Hepatocyte (in vitro differentiated cells): Measurements from ENCODE around the gene C1QTNF4. TPM values are rescaled to one million over a fixed set of nuclear protein-coding genes. Genes with fewer than 3 reads are reported as not detected.

Experiments used
- DNase-seq: peaks from one replicate; pipeline ENCODE4 v3.0.0-alpha.2; 2016; ENCODE audit warnings: low spot score
- H2AFZ ChIP-seq: fragments of 200-600 bp; sonication (generic); 2 replicates; pipeline ENCODE4 v1.6.0; 2016; ENCODE audit warnings: antibody characterized with exemption, mild to moderate bottlenecking
- H3K27ac ChIP-seq: fragments of 200-600 bp; sonication (generic); 2 replicates; pipeline ENCODE4 v1.5.1; 2016; ENCODE audit warnings: mild to moderate bottlenecking
- H3K27me3 ChIP-seq: fragments of 200-600 bp; sonication (generic); 2 replicates; pipeline ENCODE4 v1.6.1; 2016
- H3K36me3 ChIP-seq: fragments of 200-600 bp; sonication (generic); replicated peaks from 2 replicates; pipeline ENCODE4 v1.5.1; 2016; ENCODE audit warnings: low read depth; ENCODE audit not compliant: insufficient read depth
- H3K4me1 ChIP-seq: fragments of 200-600 bp; sonication (generic); 2 replicates; pipeline ENCODE4 v1.5.1; 2016; ENCODE audit warnings: mild to moderate bottlenecking, moderate library complexity; ENCODE audit not compliant: insufficient read depth
- H3K4me2 ChIP-seq: fragments of 200-600 bp; sonication (generic); 2 replicates; pipeline ENCODE4 v1.6.0; 2016
- H3K4me3 ChIP-seq: fragments of 200-600 bp; sonication (generic); 2 replicates; pipeline ENCODE4 v1.5.1; 2016; ENCODE audit warnings: mild to moderate bottlenecking
- H3K79me2 ChIP-seq: fragments of 200-600 bp; sonication (generic); 2 replicates; pipeline ENCODE4 v1.6.0; 2017; ENCODE audit warnings: mild to moderate bottlenecking
- H3K9me2 ChIP-seq: fragments of 200-600 bp; sonication (generic); replicated peaks from 2 replicates; pipeline ENCODE4 v1.6.0; 2017; ENCODE audit warnings: mild to moderate bottlenecking; ENCODE audit not compliant: insufficient read depth
- H3K9me3 ChIP-seq: fragments of 200-600 bp; sonication (generic); 2 replicates; pipeline ENCODE4 v1.5.1; 2016; ENCODE audit warnings: low read depth, mild to moderate bottlenecking
- H4K20me1 ChIP-seq: fragments of 200-600 bp; sonication (generic); 2 replicates; pipeline ENCODE4 v1.6.0; 2016; ENCODE audit warnings: mild to moderate bottlenecking; ENCODE audit not compliant: insufficient read depth, poor library complexity, severe bottlenecking
- EZH2 ChIP-seq: fragments of 200-600 bp; sonication (generic); IDR thresholded peaks from 2 replicates; pipeline ENCODE4 v1.6.1; 2016; ENCODE audit warnings: antibody characterized with exemption, mild to moderate bottlenecking, borderline replicate concordance
- EZH2phosphoT487 ChIP-seq: fragments of 200-600 bp; sonication (generic); IDR thresholded peaks from one replicate; pipeline ENCODE4 v1.6.1; 2018; ENCODE audit warnings: antibody characterized with exemption, mild to moderate bottlenecking, low read depth, moderate library complexity; ENCODE audit not compliant: unreplicated experiment, severe bottlenecking
- WGBS: methylation state at CpG from one replicate; pipeline ENCODE4 v1.1.6; 2016; ENCODE audit warnings: low lambda C conversion rate; ENCODE audit errors: missing lambda C conversion rate; 5-methylcytosine and 5-hydroxymethylcytosine counted together
- polyA plus RNA-seq: library from polyadenylated mRNA; unstranded; fragments of >200 nt; fragmentation: Nextera tagmentation; extraction: Ambion mirVana; gene quantifications from 2 replicates; pipeline ENCODE4 v1.2.1, GENCODE V29; 2016
- total RNA-seq: library from RNA; depleted of rRNA; stranded (reverse); fragments of >200 nt; gene quantifications from 2 replicates; pipeline ENCODE4 v1.2.3, GENCODE V29; 2014
- TF ChIP-seq, protein P1 (sequence below): fragments of 200-600 bp; sonication (generic); IDR thresholded peaks from 2 replicates; pipeline ENCODE4 v1.5.1; 2016; ENCODE audit warnings: antibody characterized with exemption, mild to moderate bottlenecking; ENCODE audit not compliant: poor library complexity

C1QTNF4 gene
- total and polyA plus RNA-seq, 2 experiments from 2014 or later: 0.50 to 0.73 TPM

DNA sequence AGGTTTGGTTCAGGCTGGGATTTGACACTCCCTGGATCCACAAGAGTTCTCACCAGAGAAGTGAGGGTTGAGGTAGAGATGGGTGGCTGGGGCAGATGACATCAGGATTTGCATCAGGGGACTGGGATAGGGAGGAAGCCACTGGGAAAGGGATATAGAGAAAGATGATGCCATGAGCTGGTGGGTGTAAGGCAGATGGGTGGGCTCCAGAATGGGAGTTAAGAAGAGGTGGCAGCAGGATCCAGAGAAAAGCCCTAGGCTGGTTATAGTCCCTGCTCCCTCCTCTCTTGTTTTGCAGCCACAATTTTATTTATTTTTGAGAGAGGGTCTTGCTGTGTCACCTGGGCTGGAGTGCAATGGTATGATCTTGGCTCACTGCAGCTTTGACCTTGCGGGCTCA lies 1.8 kb upstream of the C1QTNF4 start:
- Histone ChIP-seq H3K9me3 (no peaks in the 10 kb centered on the region), H3K27ac (no peak overlapping the region), H3K9me2 (no peaks in the 10 kb centered on the region), H4K20me1 (no peaks in the 10 kb centered on the region), H3K4me1 (no peaks in the 10 kb centered on the region), H3K4me2 (no peak overlapping the region), H3K36me3 (no peaks in the 10 kb centered on the region), H3K4me3 (no peak overlapping the region), H3K79me2 (no peaks in the 10 kb centered on the region), H2AFZ (no peak overlapping the region), H3K27me3 (peaks cover 44% of the 10 kb centered on the region)
- WGBS: 100% methylated on average over 1 of the region's 1 CpG
- TF ChIP-seq, protein P1, sequence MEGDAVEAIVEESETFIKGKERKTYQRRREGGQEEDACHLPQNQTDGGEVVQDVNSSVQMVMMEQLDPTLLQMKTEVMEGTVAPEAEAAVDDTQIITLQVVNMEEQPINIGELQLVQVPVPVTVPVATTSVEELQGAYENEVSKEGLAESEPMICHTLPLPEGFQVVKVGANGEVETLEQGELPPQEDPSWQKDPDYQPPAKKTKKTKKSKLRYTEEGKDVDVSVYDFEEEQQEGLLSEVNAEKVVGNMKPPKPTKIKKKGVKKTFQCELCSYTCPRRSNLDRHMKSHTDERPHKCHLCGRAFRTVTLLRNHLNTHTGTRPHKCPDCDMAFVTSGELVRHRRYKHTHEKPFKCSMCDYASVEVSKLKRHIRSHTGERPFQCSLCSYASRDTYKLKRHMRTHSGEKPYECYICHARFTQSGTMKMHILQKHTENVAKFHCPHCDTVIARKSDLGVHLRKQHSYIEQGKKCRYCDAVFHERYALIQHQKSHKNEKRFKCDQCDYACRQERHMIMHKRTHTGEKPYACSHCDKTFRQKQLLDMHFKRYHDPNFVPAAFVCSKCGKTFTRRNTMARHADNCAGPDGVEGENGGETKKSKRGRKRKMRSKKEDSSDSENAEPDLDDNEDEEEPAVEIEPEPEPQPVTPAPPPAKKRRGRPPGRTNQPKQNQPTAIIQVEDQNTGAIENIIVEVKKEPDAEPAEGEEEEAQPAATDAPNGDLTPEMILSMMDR: no peak
- DNase-seq: no peak

DNA sequence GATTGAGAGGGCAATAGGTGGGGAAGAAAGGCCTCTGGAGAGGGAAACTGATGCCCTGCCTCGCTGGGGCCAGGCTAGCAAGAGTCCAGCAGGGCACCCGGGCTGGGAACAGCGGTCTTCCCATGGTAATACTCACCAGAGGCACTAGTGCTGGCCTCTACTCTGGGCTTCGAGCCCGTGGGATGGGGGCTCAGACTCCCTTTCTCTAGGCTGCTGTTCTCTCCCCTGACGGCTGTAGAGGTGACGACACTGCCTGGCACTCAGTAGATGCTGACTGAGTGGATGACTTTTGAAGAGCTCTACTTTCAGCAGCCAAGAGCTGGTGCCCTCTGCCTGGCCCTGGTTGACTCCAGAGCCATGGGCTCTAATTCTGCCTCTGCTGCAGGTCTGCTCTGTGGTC lies 818 bp upstream of the C1QTNF4 start:
- Histone ChIP-seq H3K27ac (no peak overlapping the region), H3K27me3 (peaks cover 44% of the 10 kb centered on the region), H4K20me1 (no peaks in the 10 kb centered on the region), H3K4me2 (no peak overlapping the region), H3K4me1 (no peaks in the 10 kb centered on the region), H3K36me3 (no peaks in the 10 kb centered on the region), H3K4me3 (no peak overlapping the region), H3K79me2 (no peaks in the 10 kb centered on the region), H3K9me2 (no peaks in the 10 kb centered on the region), H2AFZ (no peak overlapping the region), H3K9me3 (no peaks in the 10 kb centered on the region)
- 76% methylated on average over 7 of the region's 7 CpGs for WGBS
- DNase-seq: no peak
- TF ChIP-seq, protein P1: no peak
- TF ChIP-seq EZH2 (no peak), EZH2phosphoT487 (no peak)

DNA sequence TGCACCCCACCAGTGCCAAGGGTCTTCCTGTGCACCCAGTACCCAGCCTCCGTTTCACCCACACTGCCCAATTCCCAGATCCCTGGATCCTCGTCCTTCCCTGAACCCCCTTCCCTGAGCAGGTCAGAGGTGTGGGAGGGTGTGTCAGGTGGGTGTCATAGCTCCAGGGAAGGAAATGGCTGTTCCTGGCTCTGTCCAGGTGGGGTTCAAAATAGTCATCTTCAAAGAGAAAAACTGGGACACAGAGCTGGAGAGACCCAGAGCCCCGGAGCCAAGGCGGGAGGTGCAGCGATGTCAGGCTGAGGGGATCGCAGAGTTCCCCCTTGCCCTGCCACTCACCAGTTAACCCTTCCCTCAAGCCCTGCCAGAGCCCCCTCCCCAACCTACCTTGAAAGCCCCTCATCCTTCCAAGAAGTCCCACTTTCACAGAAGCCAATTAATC lies 698 bp downstream of the C1QTNF4 start:
- Histone ChIP-seq H3K9me3 (no peaks in the 10 kb centered on the region), H3K79me2 (no peaks in the 10 kb centered on the region), H2AFZ (no peak overlapping the region), H3K9me2 (no peaks in the 10 kb centered on the region), H3K4me1 (no peaks in the 10 kb centered on the region), H3K27ac (no peak overlapping the region), H3K4me2 (peak overlapping the region; percentile 90), H3K27me3 (peaks cover 44% of the 10 kb centered on the region), H4K20me1 (no peaks in the 10 kb centered on the region), H3K4me3 (peak overlapping the region; percentile 41), H3K36me3 (no peaks in the 10 kb centered on the region)
- no peak for DNase-seq
- 11% methylated on average over 6 of the region's 6 CpGs for WGBS
- TF ChIP-seq EZH2: peak; percentile 45
- TF ChIP-seq, protein P1: no peak
- no peak for TF ChIP-seq EZH2phosphoT487

DNA sequence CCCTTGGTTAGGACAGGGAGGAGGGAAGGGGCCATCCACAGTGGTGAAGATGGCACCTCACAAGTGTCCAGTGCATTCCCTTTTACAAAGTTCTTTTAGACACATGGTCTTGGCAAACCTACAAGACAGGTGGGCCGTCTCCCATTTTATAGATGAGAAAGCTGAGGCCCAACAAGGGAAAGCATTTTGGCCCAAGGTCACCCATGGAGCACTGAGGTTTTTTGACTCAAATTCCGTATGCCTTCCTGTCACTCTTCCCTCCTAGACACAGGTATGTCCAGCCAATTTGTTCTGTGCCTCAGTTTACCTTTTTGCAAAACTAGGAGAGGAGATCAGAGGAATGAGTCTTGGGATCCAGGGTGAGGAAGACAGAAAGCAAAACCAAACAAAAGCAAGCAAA lies 1.2 kb downstream of the C1QTNF4 start:
- Histone ChIP-seq H4K20me1 (no peaks in the 10 kb centered on the region), H3K79me2 (no peaks in the 10 kb centered on the region), H3K9me3 (no peaks in the 10 kb centered on the region), H3K4me1 (no peaks in the 10 kb centered on the region), H3K36me3 (no peaks in the 10 kb centered on the region), H2AFZ (no peak overlapping the region), H3K9me2 (no peaks in the 10 kb centered on the region), H3K27ac (no peak overlapping the region), H3K4me3 (no peak overlapping the region), H3K4me2 (no peak overlapping the region), H3K27me3 (peaks cover 44% of the 10 kb centered on the region)
- WGBS: 78% methylated on average over 2 of the region's 2 CpGs
- TF ChIP-seq, protein P1: no peak
- no peak for TF ChIP-seq EZH2
- no peak for TF ChIP-seq EZH2phosphoT487
- no peak for DNase-seq
